Activated CD8-positive, alpha-beta memory T cell treated with anti-CD3 and anti-CD28 coated beads for 48 hours (primary cell): ENCODE measurements around the gene PDXK.
A peak's percentile ranks its signal among the peaks of the same experiment; 100 is the strongest.
"Not testable (repeated sequence)": the region's sequence is repeated elsewhere in the genome, so short reads cannot be mapped to it uniquely, and the experiment has no call there.

ENCODE experiments used
- DNase-seq, 3 experiments: peaks; one replicate each; pipeline ENCODE4 v3.0.0-alpha.2; 2020; ENCODE audit warnings: low read depth in 2 of 3, low spot score in 2 of 3

Gene PDXK

DNA sequence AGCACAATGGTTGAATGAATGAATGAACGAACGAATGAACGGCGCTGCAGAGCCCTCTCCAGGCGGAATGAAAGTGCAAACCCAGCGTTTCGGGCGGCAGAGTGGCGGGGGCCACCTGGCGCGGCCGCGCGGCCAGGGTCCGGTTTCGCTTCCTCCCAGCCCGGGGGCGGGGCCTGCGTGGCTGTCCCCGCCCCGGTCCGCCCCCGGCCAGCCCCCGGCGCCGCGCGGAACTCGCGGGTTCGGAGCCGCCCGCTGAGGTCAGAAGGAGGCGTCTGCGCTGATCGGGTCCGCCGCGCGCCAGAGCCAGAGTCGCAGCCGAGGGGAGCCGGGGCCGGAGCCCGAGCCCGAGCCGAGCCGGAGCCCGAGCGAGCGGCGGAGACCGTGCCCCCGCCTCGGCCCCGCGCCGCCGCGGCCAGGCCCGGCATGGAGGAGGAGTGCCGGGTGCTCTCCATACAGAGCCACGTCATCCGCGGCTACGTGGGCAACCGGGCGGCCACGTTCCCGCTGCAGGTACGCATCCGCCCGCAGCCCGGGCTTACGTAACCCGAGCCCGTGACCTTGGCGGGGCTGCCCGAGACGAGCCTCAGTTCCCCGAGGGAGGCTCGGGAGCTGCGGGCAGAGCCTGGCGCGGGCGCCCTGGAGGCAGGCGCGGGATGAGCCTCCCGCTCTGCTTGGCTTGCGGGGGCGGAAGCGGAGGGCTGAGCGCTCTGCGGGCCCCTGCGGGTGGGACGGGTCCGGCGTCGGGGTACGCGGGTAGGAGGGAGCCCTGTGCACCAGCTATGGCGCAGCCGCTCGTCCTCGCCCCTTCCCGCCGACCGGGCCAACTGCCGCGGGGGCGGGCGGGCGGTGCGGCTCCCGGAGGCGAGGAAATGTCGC, at the start of gene PDXK:
PDXK (plus strand) TSS at position 258 of the 876 bp plus-strand sequence; CDS start at position 424, 166 bp downstream.
- DNase-seq, result peak; percentile 55 to 68 (median 65)

DNA sequence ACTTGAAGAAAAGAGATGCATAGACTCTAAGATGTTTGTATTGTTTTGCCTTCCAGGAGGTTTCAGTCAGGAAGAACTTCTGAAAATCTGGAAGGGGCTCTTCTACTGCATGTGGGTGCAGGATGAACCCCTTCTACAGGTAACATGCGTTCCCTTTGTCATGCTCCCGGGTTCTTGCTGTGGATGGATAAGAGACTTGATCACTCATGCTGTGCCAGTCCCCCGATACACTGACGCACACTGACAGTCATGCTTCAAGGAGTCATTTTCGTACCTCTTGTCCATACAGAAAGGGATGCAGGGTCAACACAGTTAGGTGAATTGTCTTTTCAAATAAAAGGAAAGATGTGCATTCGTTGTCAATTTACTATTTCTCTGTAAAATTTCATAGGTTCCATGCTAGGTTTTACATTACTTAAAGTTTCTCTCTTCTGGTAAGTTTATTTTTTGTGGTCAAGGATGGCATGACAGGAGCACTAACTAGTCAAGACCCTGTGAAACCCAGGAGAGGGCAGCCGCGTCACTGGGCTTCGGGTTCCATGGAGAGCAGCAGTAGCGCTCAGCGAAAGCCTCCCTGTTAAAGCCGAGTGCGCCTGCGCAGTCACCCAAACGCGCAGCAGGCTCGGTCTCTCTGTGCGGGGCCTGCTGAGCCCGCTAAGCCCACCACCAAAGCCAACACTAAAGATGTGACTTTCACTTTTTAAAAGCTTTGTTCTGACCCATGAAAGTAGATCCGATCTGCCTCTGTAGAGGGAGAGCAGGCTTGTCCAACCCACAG, 48.9 kb upstream of the PDXK start:
- DNase-seq, result no peak

DNA sequence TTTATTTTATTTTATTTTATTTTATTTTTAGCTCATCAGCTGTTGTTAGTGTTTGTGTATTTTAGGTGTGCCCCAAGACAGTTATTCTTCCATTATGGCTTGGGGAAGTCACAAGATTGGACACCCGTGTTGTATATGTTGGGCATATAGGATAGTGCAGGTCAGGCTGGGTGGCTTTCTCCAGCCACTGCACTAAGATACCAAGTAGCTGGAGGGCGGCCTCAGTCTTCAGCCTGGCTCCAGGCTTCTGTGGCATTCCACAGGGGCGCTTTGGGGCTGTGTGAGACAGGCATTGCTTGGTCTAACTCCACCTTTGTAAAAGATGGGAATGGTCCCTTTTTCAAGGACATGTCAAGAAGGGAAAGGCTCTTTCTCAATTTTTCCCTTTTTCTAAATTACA, 43.1 kb upstream of the PDXK start:
- no peak for DNase-seq

DNA sequence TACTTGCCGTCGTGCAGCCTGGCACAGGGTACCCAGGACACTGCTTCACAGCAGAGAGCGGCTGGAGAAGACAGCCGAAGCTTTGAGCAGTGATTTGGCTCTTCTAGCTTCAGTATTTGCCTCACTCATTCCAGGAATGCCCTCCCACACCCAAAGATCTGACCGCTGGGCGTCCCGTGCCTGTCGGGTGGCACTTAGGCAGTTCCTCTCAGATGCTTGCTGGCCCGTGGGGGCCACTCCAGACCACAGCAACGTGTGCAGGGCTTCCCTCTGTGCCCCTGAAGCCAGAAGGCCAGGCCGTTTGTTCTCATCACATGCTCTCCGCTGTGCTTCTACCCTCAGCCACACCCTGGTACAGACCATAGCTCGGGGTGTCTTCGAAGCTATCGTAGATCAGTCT, 42.5 kb upstream of the PDXK start:
- DNase-seq, result no peak

DNA sequence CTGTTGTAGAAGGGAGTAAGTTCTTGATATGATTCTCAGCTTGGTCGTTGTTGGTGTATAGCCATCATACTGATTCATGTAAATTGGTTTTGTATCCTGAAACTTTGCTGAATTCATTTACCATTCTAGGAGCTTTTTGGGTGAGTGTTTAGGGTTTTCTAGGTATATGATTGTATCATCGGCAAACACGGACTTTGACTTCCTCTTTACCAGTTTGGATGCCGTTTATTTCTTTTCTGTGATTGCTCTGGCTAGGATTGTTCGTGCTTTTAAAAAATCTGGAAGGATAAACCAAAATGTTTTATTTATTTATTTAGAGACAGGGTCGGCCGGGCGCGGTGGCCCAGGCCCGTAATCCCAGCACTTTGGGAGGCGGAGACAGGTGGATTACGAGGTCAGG, 39.0 kb upstream of the PDXK start:
- no peak for DNase-seq

DNA sequence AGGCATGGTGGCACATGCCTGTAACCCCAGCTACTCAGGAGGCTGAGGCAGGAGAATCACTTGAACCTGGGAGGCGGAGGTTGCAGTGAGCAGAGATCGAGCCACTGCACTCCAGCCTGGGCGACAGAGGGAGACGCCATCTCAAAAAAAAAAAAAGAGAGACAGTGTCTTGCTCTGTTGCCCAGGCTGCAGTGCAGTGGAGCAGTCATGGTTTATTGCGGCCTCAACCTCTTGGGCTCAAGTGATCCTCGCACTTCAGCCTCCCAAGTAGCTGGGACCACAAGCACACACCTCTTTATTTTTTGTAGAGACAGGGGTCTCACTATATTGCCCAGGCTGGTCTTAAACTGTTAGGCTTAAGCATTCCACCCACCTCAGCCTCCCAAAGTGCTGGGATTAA, 38.5 kb upstream of the PDXK start:
- DNase-seq, result not testable (repeated sequence)

DNA sequence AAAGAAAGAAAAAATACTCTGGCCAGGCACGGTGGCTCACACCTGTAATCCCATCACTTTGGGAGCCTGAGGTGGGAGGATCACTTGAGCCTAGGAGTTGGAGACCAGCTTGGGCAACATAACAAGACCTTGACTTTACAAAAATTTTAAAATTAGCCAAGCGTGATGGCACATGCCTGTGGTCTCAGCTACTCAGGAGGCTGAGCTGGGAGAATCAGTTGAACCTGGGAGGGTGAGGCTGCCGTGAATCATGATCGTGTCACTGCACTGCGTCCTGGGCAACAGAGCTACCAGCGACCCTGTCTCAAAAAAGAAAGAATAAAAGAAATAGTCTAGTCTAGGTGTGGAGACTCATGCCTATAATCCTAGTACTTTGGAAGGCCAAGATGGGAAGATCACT, 37.3 kb upstream of the PDXK start:
- DNase-seq, result no peak

DNA sequence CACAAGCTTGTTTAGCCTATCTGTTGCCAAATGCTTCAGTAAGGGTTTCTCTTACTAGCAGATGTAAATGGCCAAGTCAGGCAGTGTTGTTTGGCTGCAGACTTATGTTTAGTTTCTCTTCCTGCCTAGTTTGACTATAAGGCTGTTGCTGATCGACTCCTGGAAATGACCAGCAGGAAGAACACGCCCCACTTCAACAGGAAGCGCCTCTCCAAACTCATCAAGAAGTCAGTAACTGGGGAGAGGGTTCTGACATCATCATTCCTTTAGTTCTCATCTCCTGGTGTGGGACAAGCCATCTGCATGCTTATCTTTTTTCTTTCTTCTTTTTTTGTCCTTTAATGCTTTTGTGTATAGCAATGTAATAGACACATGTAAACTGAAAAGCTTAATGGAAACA, 34.5 kb upstream of the PDXK start:
- no peak for DNase-seq

DNA sequence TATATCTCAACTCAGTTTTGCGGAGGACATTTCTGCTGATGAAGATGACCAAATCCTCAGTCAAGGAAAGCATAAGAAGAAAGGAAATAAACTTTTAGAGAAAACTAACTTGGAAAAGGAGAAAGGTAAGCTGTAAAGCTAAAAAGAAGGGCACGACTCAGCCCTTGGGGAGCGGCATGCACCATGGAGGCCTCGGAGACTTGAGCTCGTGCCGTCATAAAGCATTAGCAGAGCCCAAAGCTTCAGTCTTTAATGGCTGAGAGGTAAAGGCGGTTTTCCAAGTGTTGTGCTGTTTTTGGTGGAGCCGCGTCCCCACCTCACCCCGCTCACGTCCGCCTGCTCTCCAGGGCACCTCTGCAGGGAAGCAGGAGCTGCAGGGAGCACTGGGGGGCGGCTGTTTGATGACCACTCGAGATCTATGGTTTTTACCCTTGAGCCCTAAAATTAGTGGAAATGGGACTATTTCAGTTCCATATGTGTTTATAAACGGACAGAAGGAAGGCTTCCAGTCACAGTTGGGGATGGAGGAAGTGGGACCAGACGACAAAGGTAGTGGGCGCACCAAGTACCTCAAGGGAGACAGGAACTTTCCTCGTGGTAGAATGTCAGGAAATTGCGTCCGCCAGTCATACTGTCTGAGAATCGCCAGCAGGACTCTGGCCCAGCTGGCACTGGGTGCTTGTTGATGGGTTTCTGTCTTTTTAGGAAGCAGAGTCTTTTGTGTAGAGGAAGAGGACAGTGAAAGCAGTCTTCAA, 31.9 kb upstream of the PDXK start:
- no peak for DNase-seq

DNA sequence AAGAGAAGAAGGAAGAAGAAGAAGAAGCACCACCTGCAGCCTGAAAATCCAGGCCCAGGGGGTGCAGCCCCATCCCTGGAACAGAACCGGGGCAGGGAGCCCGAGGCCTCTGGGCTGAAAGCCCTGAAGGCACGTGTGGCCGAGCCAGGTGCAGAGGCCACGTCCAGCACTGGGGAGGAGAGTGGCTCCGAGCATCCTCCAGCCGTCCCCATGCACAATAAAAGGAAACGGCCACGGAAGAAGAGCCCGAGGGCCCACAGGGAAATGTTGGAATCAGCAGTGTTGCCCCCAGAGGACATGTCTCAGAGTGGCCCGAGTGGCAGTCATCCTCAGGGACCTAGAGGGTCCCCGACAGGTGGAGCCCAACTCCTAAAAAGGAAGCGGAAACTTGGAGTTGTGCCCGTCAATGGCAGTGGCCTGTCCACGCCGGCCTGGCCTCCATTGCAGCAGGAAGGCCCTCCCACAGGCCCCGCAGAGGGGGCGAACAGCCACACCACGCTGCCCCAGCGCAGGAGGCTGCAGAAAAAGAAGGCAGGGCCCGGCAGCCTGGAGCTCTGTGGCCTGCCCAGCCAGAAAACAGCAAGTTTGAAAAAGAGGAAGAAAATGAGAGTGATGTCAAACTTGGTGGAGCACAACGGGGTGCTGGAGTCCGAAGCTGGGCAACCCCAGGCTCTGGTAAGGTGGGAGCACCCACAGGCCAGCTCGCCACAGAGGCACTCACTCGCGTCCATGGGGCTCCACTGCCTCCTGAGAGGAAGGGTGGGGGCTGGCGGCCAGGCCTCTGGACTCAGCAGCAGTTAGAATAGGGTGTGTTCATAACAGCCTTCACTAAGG, 31.1 kb upstream of the PDXK start:
- DNase-seq, result no peak

DNA sequence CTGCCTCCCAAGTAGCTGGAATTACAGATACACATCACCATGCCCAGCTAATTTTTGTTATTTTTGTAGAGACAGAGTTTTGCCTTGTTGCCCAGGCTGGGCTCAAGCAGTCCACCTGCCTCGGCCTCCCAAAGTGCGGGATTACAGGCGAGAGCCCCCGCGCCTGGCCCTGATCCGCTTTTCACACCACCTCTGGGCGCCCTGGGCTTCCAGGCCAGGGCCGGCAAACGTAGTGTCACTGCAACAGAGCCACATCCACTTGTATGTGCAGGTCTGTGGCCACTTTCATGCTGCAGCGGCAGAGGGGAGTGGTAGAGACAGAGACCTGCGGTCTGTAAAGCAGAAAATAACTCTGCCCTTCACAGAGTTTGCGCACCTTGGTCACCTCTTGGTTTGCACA, 30.0 kb upstream of the PDXK start:
- no peak for DNase-seq

DNA sequence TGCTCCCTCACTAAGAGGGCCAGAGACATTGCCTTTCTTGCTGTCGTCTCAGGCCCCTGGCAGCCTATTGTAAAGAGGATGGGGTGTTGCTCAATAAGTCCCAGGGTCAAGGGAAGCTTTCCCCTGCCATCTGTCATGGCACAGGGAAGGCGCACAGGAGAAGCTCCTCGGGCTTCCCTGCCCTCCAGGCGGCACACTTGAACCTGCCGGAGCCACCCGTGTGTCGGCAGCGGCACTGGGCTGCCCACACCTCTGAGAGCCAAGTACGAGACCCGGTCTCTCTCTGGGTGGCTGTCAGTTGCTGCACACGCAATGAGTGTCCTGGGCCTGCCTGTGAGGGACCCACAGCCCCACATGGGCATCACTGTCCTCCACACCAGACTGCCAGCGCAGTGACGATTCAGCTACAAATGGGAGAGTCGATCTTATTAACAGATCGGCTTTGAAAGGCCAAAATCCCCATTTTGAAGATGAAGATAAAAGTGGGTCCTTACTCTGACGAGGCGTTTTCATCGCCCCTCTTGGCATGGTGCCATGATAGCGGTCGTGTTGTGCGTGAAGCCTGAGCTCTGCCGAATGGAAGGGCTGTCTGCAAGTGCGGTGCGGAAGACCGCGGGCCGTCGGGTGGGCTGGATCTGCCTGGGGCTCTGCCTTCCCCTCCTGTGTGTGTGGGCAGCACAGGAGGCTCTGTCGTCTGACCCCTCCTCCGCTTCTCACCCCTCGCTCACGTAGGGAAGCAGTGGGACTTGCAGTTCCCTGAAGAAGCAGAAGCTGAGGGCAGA, 29.2 kb upstream of the PDXK start:
- no peak for DNase-seq

DNA sequence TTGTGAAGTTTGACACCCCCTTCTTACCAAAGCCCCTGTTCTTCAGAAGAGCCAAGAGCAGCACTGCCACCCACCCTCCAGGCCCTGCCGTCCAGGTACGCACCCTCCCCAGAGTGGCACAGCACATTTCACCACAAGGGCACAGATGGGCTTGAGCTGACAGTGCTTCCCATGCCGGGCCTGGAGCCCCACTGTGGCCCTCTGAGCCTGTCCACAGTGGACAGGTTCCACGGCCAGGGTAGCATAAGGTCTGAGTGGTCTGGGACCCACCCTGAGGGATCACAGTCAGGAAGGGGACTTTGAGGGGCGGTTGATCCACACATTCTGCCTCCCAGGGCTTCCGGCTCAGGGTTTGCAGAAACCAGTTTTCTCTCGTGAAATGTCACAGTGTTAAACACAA, 28.6 kb upstream of the PDXK start:
- no peak for DNase-seq

DNA sequence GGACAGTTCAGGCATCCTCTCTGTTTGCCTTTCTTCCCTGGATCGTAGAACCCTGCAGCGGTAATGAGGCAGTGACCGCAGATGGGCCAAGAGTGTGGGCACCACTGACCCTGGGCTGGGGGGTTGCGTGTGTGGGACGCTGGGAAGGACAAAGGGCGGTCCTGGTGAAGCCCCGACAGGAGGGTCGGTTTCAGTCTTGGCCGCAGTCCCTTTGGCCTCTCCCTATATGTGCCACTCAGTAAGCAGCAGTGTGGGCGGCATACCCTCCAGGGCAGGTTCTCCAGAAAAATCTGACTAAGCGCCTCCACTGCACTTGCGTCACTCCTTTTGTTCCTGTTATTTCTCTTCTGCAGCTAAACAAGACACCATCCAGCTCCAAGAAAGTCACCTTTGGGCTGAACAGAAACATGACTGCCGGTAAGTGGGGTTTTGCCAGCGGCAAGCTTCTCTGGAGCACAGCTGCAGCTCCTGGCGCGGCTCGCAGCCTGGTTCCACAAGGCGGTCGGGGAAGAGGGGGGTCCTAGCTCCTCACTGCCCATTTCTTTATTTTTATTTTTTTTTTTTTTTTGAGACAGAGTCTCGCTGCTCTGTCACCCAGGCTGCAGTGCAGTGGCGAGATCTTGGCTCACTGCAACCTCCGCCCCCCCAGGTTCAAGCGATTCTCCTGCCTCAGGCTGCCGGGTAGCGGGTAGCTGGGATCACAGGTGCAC, 27.7 kb upstream of the PDXK start:
- no peak for DNase-seq

DNA sequence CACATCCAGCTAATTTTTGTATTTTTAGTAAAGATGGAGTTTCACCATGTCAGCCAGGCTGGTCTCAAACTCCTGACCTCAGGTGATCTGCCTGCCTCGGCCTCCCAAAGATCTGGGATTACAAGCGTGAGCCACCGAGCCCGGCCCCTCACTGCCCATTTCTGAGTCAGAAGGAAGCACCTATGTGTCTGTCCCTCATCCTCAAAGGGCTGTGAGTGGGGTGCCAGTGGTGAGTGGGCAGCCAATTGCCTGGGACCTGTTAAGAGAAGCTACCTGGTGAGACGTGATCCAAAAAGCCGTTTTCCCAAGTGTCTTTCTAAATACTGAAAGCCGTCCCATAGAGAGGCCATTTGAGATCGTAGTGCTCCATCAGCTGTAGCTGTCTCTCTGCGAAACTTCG, 27.1 kb upstream of the PDXK start:
- DNase-seq, result no peak

DNA sequence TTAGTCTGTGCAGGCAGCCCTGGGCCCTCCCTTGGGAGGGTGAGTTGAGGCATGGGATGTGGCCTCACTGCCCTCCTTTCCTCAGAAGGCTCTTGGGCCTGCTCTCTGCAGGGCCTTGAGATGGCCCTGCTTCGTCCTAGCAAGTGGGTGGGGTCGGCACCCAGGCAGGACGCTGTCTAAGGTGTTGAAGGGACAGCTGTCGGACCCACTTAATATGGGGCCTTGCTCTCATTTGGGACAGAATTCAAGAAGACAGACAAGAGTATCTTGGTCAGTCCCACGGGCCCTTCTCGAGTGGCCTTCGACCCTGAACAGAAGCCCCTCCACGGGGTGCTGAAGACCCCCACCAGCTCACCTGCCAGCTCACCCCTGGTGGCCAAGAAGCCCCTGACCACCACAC, 26.0 kb upstream of the PDXK start:
- DNase-seq, result no peak

DNA sequence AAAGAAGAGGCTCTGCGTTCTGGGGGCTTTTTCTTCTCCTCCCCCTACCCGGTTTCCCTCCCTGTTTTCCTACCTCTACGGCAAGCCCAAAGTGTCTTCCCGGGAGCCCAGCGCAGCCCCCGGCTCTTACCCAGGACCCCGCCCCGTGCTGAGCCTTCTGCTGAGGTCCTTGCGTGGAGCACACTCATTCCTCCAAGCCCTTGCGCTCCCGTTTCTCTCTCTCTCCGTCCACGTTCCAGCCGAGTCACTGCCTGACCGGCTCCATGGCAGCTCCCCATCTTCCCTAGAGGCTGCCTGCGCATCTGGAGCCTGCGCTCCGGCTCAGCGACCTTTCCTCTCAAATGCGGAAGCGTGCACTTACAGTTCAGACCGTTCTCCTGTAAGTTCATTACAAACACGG, 24.9 kb upstream of the PDXK start:
- no peak for DNase-seq

DNA sequence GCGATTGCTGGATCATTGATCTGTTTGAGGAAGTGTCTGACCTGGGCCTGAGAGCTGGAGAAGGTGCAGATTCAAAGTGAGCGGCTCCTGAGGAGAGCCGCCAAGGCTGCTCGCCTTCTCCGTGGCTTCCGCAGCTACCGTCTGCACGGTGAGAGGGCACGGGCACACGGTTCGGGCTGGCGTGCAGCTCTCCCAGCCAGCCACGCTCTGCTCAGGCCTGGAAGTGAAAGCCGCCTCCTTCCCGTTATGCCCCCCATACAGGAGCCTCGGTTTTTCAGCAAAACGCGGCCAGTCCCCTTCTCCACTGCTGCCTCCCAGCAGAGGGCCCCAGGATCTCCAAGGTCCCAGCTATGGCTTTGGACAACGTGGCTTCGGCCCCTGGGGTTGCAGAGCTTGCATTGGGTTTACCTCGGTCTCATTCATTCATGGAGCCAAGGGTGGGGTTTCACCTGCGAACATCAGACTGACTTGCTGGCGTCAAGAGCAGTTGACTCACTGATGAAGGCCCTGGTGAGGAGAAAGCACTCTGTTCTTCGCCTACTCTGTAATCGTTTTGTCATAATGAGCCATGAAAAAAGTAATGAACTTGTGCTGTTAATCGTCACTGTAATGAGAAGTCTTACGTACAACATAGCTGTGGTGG, 24.4 kb upstream of the PDXK start:
- no peak for DNase-seq

DNA sequence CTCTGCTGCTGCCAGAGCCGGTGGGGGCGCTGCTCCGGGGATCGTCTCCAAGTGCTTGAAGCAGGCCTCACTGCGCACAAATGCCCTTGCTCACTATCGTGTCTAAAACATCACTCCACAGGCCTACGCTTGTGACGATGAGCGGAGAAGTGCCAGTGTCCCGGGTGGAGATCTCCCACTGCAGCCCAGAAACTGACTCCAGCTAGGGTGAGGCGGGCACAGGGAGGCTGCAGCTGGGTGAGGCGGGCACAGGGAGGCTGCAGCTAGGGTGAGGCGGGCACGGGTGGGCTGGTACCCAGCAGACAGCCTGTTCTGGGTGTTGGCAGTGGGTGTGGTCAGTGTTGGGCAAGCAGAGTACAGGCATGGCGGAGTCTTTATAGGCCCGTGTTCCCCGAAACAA, 22.7 kb upstream of the PDXK start:
- DNase-seq, result no peak
